Kidney tubule cell (primary cell): ENCODE measurements around the gene HLF.
"Not testable (repeated sequence)": the region's sequence is repeated elsewhere in the genome, so short reads cannot be mapped to it uniquely, and the experiment has no call there.

Experiments
- DNase-seq: peaks from one replicate; pipeline ENCODE4 v3.0.0-alpha.2; 2018; ENCODE audit warnings: low spot score

Gene HLF

DNA sequence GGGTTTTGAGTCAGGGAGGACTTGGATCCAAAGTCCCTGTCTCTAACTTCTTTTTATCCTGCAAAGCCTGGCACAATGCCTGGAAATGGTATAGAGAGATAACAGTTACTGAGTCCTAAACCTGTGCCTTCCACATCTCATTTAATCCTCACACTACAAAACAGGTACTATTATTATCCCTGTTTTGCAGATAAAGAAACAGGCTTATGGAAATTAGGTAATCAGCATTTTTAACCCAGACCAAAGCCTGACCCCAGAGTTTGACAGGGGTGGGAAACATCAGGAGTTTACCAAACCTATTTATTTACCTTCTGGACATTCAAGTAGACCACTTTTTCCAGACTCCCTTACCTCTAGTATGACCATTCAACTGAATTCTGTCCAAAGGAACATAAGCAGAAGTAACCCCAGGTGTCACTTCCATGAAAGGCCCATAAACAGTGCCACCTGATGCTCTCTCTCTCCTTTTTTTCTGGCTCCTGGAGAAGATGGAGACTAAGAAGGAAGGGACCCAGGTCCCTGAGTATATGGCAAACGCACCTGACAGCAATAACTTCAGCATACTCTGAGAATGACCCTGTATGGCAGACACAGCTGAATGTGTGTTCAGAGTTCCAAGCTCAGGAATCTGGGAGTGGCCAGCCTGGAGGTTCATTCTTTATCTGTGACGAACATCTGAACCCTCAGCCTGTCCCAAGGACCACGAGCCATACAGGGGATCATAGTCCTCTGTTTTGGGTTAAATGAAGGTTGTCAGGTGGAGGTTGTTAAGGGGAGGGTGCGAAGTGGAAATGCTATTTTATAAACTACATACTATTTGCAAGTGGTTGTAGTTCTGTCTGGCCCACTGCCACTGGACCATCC, 62.7 kb downstream of the HLF start:
- peak; percentile 30 for DNase-seq

DNA sequence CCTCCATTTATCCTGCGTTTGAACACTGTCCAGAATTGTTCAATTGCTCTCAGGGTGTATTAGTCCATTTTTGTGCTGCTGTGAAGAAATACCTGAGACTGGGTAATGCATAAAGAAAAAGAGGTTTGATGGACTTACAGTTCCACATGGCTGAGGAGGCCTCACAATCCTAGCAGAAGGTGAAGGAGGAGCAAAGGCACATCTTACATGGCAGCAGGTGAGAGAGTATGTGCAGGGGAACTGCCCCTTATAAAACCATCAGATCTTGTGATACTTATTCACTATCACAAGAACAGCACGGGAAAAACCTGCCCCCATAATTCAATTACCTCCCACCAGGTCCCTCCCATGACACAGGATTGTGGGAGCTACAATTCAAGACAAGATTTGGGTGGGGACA, 63.8 kb downstream of the HLF start:
- not testable (repeated sequence) for DNase-seq

DNA sequence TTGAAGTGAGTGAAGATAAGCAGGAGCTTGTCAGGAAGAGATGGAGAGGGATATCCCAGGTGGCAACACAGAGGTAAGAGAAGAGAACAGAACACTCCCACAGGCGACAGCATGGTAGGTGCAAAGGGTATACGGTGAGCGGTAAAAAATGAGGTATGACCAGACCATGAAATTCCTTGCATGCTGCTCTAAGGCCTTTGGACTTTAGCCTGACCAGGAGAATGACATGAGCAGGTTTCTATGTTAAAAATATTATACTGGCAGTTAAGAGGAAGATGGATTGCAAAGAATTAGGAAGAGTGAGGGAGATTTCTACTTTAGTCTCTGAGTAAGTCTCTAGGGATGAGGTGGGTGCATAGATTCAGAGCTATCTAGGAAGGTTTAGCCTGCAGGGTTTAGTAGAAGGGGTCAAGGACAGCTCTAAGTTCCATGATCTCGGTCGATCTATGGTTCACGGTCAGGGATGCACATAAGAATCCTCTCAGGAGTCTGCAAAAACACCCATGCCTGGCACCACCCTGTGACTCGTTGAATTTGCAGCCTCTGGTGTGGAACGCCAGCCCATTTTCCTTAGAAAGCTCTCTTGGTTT, 65.7 kb downstream of the HLF start:
- DNase-seq, result no peak

DNA sequence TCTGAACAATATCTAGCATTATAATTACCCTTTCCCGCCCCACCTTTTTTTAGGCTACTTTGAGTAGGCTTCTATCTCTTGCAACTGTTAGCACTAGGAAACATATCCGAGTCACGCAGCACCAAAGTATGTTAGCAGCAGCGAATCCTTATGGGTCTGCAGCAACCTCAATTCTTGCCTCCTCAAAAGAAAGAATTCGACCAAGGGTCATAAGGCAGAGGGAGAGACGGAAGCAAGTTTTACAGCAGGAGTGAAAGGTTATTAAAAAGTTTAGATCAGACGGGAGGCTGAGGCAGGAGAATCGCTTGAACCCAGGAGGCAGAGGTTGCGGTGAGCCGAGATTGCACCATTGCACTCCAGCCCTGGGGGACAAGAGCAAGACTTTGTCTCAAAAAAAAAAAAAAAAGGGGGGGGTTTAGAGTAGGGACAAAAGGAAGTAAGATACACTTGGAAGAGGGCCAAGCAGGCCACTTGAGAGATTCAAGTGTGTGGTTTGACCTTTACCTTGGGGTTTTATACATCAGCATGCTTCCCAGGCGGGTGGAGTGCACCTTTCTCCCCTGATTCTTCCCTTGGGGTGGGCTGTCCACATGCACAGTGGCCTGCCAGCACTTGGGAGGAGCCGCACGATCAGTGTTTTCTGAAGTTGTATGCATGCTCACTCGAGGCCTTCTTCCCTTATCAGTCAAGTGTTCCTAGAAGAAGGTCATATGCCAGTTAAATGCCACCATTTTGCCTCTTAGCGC, 67.7 kb downstream of the HLF start:
- DNase-seq, result no peak

DNA sequence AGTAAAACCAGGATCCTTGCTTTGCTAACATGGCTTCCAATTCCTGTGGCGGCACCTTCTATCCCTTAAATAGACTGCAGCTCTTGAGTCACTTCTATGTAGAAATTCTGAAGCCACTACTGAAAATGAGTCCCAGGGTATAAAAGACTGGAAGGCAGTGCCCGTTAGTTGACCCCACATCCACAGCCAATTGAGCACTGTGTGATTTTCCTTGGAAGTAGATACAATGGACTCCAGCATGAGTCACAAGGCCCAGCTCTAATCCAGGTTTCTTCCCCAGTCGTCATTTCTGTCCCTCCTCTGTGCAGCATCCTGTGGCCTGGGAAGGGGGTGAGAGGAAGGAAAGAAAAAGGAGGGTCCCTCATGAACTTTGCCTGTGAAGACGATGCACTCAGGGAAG, 69.5 kb downstream of the HLF start:
- peak; percentile 9 for DNase-seq

DNA sequence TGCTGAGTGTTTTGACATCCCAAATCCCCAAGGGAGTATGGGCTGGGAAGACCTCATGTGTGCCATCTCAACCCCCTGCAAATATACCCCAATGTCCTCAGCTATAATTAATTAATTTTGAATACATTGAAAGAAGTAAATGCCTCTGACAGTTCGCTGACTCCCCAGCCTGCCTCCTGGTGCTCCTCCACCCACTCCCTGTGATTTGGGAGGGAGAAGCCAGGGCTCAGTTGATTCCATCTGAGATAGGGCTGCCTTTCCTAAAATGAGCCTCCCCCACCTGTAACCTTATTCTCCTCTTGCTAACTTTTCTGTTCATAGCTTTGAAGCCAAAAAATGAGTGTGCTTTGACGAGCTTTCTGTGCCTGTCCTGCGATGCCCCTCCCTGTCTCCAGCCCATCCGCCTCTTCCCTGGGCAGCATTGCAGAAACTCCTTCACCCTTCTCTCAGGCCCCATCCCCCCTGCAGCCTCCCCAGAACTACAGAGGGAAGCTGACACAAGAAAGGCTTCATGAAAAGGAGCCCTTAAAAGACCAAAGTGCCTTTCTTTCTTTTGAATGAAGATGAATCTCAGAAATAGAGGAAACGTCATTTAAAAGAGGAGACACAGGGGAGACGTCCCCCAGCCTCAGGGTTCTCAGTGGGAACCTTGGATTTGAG, 70.3 kb downstream of the HLF start:
- DNase-seq, result no peak

DNA sequence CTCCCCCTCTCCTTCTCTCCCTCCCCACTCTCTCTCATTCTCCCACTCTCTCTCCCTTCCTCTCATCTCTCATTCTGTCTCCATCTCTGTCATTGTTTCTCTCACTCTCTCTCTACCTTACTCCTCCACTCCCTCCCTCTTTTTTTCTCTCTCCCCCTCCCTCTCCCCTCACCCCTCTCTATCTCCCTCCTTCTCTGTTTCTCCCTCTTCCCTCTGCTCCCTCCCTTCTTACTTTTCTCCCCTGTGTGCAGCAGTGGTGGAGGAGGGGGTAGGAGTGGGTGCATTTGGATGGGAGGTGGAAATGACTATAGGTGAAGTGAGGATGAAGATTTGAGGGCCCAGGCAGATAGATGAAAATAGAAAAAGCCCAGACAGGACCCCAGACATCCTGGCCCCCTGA, 70.9 kb downstream of the HLF start:
- no peak for DNase-seq

DNA sequence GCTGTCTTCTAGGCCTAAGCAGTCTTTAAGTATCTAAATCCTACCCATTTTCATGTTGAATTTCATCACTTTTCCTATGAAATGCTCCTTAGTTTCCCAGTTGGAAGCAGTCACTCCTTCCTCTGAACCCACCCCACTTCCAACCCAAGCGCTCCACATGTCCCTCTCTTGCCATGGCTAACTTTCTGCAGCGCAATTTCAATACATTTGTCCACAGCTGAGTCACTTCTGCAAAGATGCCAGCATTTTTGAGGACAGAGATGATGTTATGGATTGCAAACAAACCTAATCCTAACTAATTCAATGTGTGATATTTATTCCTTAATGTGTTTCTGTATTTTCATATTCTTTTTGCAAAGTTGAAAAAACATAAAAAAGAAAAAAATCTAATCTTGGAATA, 71.7 kb downstream of the HLF start:
- DNase-seq, result no peak

DNA sequence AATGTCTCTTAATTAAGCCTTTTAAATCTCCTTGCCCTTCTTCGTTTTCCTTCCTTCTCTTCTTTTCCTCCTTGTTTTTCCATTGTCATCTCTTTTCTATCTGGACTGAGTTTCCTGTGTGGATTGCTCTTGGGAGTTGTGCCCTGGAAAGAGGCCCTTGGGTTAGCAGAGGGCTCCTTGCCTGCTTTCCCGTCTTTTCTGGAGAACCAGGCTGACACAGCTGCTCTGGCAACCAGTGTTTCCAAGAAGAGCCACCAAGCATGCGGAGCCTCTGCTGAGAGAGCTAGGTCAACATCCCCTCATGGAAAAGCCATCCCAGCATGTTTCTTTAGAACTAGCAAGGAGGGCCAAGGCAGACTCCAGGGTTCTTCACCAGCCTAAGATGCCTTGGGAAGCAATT, 75.4 kb downstream of the HLF start:
- DNase-seq, result no peak

DNA sequence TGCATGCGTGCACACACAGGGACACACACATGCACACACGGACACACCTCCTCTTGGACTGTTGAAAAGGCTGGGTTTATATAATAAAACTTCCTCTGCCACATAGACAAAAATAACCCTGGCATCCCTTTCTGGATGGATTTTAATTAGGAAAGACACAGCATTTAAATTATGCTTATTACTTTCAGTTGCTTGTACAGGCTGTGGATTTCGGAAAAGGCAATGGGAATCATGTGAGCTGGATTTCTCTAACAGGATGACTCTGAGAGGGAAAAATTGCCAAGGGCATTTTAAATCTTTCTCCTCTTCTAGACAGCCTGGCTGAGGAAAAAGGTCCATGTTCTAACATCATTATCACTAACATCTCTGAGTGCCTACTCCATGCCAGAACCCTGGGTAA, 75.9 kb downstream of the HLF start:
- no peak for DNase-seq

DNA sequence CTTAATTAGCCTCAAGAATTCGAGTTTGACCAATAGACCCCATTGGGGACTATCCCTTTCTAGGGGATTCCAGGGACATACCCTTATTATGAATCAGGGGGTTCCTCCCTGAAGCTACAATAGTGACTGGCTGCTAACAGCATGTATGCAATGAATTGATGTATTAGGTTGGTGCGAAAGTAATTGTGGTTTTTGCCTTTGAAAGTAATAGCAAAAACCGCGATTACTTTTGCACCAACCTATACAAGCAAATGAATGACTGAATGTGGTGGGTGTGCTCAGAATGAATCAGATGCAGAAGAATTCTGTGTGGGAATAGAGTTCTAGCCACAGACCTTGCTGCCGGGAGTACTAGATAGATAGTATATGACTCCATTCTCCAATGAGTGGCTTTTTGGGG, 76.7 kb downstream of the HLF start:
- peak; percentile 41 for DNase-seq

DNA sequence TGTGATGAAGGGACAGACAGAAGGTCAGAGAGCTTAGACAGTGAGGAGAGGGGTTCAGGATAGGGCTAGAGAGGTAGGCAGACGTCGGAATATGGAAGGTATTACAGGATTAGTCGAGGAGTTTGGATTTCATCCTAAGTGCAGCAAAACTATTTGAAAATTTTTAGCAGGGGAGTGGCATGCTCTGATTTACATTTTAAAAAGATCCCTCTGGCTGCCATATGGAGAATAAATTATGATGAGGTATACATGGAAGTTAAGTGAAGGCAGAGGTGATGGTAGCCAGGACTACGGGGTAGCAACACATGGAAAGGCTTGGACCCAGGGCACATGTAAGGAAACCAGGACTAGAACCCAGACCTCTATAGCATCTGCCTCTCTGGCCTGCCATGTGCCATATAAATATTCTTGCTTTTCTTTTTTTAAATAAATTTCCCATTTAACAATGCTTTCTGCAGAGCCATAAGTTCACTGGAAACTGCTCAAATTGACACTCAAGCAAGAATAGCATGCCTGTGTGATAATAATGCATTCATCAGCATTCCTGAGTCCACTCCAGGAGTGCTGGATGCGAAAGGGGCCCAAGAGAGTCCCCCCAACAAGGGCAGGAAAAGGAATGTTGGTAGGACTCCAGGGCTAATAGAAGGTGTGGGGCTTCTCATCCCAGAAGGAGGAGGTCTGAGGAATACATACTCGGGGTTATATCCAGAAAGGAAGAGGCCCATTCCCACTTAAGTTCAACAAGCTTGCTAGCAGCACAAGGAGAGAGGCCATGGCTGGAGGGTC, 78.2 kb downstream of the HLF start:
- no peak for DNase-seq

DNA sequence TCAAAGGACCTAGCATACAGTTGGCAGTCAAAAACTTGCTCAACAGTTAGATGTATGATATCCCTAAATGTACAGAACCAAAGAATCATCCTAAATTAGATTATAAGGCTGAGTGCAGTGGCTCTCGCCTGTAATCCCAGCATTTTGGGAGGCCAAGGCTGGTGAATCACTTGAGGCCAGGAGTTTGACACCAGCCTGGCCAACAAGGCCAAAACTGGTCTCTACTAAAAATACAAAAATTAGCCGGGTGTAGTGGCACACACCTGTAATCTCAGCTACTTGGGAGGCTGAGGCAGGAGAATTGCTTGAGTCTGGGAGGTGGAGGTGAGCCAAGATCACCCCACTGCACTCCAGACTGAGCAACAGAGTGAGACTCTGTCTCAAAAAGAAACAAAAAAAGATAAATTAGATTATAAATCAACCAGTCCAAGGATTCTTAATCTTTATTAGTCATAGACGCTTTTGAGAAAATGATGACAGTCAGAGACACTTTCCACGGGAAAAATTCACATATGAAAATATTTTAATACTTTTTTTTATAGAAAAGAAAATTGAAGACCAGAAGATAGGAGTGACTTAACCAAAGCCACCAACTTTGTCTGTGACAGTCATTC, 79.2 kb downstream of the HLF start:
- DNase-seq, result no peak

DNA sequence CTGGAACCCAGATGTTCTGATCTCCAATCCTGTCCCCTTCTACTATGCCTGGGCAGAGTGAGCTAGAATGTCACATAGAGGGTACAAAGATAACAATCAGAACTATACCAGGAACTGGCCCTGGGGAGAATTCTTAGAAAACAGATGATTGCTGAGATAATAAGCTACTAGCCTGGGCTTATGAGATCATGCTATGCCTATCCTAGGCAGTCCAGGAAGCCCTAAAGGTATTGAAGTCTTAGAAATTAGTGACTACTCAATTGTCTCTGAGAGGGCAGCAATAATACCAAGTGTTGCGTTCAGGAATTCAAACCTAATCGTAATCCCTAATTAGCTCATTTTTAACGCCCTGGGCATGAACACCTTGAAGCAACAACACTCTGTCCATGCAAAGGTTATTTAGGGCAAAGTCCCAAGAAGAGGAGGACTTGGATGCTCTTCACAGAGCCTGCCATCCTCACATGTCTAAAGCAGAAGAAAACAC, 79.8 kb downstream of the HLF start:
- DNase-seq, result no peak

DNA sequence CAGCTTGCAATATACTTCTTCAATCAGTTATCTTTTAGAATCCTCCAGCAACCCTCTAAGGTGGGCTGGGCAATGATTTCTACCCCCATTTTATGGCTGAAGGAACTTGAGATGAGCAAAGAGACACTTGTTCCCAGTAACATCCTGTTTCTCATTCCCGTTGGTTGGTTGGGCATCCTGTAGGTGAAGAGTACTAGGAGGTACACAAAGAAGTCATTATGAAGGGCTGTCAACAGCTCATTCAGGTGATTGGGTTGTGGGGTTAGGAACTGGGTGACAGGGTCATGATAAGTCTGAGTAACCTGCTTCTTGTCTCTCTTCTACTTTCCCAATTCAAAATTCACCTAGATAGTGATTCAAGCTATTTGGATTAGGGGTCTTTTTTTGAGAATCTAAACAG, 80.4 kb downstream of the HLF start:
- DNase-seq, result no peak

DNA sequence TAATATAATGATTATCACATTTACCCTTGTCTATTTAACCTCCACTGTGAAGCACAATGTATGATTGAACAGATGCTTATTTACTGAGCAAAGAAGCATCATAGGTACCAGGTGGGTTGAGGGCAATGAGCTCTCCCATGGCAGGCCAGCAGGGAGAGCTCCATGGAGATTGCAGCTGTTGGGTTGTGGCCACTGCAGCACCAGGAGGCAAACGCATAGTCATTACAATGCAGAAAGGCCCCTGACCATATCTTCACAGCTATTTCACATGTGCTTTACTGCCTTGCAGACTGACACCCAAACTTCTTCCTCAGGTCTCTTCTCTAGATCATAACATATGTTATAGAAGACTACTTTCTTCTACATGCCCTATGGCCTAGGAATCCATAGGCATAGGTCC, 81.9 kb downstream of the HLF start:
- no peak for DNase-seq

DNA sequence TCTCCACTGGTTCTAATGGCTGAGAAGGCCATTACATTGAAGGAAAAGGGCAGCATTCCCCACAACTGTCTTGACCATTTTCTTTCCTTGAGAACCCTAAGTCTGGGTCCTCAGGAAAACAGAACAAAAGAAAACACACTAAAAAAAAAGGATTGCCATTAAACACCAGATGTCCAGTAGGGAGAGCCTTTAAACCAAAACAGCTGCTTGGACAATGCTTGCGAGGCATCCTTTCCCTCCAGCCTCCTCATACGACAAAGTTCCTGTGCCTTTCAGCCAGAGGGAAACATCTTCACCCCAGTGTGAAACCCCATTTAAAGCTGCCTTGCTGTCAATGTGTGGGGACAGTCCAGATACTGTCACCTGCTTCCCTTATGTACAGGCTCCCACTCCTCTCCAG, 82.6 kb downstream of the HLF start:
- DNase-seq, result no peak

DNA sequence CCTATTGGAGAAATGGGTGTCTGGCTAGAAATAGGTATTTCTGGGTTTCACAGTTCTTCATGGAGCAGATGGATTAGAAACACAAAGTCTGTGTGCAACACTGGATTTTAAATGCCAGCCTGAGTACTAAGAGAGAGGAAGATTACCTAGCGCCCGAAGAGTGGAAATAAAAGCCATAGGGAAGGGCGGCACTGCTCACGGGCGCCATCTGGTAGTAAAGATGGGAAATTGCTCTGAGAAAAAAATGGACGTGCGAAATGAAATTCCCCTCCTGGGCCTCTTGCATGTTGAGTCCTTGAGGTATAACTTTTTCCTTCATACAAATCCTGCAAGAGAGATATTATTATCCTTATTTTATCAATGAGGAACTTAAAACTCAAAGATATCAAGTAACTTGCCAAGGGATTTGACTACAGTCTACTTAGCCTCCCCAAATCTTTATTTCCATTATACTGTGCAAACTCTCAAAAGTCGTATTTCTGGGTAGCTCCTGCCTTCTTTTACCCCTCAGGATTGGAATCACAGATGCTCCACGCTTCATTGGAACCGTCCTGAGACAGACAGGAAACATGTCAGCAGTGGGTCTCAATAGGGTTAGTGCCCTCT, 84.1 kb downstream of the HLF start:
- DNase-seq, result peak; percentile 59

DNA sequence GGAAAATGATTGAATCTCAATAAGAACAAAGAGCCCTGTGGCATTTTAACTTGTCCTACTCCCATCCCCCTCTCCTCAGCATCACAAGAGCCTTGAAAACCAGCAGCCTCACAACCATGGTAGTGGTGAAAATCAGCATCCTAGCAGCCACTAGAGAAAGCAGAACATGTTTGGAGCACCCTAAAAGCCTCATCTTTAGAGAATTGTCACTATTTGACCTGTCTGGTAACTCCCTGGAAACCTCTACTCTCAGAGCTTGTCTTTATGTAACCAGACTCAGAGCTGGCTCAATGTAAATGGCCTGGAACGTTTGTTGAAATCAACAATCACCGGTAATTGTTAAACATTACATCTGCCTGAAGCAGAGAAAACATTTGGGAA, 86.1 kb downstream of the HLF start:
- DNase-seq, result no peak

DNA sequence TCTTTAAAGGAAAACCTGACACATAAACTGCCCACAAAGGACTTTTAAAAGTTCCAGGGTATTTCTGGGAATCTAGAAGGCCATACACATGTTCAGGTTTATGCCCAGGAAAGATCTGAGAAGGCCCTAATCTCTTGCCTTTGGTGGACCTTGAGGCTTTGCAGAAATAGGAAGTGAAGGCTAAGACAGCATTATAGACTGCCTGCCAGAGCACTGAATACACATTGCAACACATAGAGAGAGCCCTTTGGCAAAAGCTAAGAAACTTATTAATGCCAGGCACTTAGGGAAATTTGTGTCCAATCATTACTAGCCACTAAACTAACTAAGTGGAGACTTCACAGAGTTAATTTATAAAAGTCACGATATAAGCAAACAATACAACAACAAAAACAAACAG, 86.5 kb downstream of the HLF start:
- DNase-seq, result no peak

DNA sequence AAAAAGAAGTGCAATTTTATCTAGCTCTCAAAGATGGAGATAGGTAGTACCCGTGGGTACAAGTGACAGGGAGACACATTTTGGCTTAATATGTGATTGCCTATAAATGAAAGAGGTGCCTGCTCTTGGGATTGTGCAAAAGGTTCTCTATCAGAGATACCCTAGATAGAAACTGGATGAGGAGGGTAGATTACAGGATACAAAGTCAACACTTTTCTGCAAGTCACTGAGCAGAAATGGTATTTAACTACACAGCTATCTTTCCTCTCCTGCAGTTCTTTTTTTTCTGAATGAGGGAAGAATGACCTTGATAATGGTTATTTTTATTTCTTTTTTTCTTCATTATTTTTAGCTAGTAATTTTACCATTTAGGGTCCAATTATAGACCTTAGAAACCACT, 89.2 kb downstream of the HLF start:
- no peak for DNase-seq
